HG03432 (cell line): ENCODE data around the gene PRPF39.
"Not testable (repeated sequence)": the region's sequence is repeated elsewhere in the genome, so short reads cannot be mapped to it uniquely, and the experiment has no call there.

ENCODE experiments used
- ATAC-seq: cut with Tn5 transposase; IDR thresholded peaks from one replicate; pipeline ENCODE4 v1.9.1; 2021; ENCODE audit warnings: mild to moderate bottlenecking, moderate library complexity; ENCODE audit not compliant: unreplicated experiment

PRPF39 gene

GRCh38 chr14:45135156-45135555 lies 51.2 kb downstream of the PRPF39 start:
- no peak for ATAC-seq

- ATAC-seq: peak; percentile 44
Measured at GRCh38 chr14:45135659-45136395, 51.9 kb downstream of the PRPF39 start, which contains the start of gene FANCM. TSS of gene FANCM (plus strand) at chr14:45135930. CDS start at chr14:45136032, 102 bp downstream.

GRCh38 chr14:45136399-45136798 lies 52.5 kb downstream of the PRPF39 start:
- no peak for ATAC-seq

GRCh38 chr14:45140661-45141187 lies 56.8 kb downstream of the PRPF39 start:
- no peak for ATAC-seq

- not testable (repeated sequence) for ATAC-seq
Measured at GRCh38 chr14:45142083-45142482, 58.2 kb downstream of the PRPF39 start.

- peak; percentile 57 for ATAC-seq
Measured at GRCh38 chr14:45144658-45145057, 60.7 kb downstream of the PRPF39 start.

GRCh38 chr14:45145214-45145613 lies 61.3 kb downstream of the PRPF39 start:
- ATAC-seq: peak; percentile 81

- no peak for ATAC-seq
Measured at GRCh38 chr14:45149602-45150001, 65.7 kb downstream of the PRPF39 start.

GRCh38 chr14:45150386-45150890 lies 66.5 kb downstream of the PRPF39 start:
- ATAC-seq: no peak

- ATAC-seq: peak; percentile 69
Measured at GRCh38 chr14:45156067-45156466, 72.2 kb downstream of the PRPF39 start.
